Ammon's horn (tissue), 1 donor: ENCODE results near the gene SMAD1.

Source experiments
- DNase-seq: peaks from one replicate; pipeline ENCODE4 v3.0.0-alpha.2; 2016; ENCODE audit warnings: low spot score

Gene SMAD1

DNA sequence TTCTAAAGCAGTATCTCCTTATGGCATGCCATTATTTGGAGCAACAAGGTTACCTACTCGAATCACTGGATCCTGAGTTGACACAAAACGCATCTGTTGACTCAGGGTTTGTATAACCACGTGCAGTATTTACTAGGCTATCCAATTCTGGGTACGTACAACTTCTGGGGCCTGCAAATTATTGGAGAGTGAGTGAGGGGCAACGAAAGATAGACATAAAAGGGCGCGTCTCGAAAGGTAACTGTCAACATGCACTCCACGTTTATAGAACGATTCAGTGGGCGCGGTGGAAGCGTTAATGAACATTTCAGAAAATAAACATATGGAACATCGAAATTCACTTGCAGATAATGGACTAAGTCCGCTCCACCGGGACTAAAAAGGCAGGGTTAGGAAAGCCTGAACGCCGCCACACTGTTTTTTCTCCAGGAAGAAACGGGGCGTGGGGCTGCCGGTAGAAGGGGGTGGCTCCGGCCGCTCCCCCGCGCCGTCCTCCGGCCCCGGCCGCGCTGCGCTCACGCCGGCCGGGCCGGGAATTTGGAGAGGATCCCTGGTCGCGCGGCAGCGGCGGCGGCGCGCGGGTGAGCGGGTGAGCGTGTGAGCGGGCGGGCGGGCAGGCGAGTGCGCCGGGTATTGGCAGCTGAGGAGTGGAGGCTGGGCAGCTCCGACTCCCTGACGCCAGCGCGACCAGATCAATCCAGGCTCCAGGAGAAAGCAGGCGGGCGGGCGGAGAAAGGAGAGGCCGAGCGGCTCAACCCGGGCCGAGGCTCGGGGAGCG, at the start of gene SMAD1:
TSS of gene SMAD1 (plus strand) at position 690 of the 778 bp plus-strand sequence. CDS start 32,761 bp downstream, outside the sequence.
- DNase-seq = peak; percentile 87

DNA sequence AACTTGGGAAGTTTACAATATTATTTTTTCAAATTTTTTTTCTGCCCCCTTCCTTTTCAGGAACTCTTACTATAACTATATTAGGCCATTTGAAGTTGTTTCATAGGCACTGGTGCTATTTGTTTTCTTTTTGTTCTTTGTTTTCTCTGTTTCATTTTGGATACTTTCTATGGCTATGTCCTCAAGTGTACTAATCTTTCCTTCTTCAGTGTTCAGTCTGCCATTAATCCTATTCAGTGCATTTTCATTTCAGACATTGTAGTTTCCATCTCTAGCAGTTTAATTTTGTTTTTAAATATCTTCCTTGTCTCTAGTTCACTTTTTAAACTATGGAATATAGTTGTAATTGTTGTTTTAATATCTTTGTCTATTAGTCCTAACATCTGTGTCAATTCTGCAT, 48.0 kb upstream of the SMAD1 start:
- no peak for DNase-seq

DNA sequence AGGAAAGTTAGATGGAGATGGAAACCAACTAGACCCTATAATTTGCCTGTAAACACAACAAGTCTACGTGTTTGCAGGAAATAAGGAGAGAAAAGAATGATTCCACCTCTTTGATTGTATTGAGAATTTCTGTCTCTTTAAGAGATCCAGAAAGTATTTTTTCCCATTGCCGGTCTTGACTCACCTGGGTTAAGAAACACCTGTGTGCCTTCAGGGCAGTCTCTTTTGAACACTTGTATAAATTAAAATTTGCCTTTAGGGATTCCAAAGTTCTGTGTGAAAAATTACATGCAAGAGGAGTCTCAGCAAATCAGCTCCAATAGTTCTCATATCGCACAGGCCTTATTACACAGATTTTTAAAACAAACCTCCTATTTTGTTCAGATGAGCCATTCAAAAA, 46.0 kb upstream of the SMAD1 start:
- DNase-seq = no peak

DNA sequence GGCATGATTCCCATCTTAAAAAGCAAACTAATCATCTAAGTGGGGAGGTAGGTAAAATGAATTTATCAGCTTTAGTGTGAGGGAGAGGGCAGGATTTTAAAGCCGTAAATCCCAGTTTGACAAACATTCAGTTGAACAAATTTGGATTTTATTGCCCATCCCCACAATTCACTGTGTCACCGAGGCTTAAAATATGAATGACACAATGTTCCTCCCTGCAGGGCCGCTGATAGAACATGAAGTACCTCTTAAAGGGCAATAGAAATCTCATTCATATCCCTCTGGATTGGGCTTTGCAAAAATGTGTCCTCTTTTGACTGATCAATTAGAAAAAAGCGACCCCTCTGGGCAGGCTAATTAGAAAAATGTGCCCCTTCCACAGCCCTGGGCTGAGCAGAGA, 45.5 kb upstream of the SMAD1 start:
- DNase-seq = no peak

DNA sequence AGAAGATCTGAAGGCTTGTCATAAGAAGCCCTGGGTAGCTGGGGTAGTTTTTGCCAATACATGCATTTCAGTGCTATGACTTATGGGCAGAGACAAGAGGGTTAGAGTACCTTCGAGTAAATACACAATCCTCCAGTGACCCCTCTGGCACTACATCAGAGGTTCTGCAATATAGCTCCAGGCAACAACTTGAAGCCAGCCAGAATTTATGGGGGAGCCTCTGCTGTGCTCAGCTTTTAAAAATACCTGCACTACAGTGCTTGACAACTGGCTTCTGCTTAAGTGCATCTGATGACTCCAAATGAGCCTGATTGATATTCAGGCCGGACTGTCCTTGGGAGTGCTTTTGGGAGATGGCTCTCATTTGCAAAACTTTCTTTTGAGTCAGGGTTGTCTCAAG, 44.9 kb upstream of the SMAD1 start:
- no peak for DNase-seq

DNA sequence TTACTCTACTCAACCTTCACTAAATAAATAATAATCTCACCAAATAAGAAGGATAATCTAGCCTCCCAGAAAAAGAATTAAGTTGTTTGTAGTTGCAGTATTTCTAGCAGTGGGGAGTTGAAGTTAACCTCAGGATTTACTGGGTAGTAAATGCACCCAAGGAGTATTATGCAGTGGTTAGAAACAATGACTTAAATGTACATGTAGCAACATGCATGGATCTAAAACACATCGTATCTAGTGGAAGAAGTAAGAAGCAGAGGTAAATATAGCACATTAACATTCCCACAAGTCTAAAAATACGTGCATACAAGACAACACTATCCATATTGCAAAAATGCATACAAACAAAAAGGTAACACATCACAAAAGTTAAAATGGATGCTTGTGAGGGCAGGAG, 44.2 kb upstream of the SMAD1 start:
- no peak for DNase-seq

DNA sequence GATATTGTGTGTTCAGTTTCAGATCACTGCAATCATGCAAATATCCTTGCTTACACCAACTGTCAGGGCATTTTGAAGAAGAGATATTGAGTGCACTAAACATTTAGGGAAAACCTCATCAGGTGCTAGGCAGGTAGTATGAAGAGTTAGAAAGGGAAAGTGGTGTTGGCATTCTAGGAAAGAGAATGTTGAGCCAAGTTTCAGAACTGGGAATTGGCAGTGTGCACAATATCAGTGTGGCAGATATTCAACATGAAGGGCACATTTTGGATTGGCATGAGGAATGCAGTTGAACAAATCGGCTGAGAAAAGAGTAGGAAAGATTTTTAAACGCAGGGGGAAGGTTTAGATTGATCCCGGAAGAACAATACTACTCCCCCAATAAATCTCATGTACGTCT, 43.4 kb upstream of the SMAD1 start:
- DNase-seq = no peak

DNA sequence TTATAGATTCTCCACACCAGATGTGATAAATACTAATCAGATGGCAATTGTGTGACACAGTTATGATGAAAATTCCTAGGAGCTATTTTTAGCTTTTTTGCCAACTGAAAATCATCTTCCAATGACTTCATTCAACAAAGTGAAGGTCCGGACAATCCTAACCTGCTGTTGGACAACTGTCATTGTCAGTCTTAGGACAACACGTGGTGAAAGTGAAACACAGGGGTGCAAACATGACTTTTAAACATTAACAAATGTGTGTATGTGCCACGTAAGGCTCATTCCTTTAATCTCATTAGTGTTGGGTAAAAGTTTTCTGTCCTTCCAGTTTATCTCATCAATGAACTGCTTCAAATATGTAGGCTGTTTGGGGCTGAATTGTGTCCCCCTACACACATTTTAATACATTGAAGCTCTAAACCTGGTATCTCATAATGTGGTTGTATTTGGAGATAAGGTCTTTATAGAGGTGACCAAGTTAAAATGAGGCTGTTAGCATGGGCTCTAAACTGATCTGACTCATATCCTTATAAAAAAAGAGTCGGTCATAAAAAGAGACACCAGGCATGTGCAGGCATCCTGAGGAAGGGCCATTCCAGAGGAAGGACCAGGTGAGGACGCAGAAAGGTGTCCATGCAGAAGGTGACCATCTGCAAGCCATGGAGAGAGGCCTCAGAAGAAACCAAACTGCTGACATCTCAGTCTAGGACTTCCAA, 41.2 kb upstream of the SMAD1 start:
- no peak for DNase-seq

DNA sequence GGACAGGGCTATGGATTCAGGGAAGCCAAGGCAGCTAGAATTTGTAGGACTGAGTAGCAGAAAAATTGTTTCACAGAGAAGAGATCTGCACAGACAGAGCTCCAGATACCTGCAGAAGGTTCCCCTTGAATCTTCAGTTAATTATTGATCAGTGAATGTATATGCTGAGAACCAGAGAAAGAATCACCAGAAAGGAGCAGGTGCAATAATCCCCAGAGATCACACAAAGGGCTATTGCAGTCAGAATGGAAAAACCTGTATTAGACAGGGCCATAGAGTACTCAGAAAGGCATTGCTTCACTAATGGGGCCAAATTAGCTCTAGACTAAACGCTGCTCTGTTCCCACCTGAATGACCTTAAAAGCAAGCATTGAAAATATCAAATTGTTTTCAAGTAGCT, 35.5 kb upstream of the SMAD1 start:
- DNase-seq = no peak

DNA sequence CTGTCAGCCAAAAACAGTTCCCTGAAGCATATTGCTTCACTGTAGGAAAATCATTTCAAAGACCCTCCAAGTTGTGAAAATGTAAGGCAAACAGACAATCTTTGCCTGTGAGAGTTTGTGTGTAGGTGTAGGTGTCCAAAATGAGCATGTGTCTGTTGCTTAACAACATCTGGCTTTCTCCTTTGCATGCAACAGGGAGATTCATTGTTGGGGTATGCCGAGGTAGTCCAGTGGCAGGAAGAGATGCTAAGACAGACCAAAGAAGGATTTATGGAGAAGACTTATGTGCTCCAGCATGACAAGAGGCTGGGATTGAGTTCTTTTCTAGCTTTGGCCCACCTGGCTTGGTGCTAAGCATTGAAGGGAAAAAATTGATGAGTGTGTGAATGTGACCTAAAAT, 29.8 kb upstream of the SMAD1 start:
- DNase-seq = no peak

DNA sequence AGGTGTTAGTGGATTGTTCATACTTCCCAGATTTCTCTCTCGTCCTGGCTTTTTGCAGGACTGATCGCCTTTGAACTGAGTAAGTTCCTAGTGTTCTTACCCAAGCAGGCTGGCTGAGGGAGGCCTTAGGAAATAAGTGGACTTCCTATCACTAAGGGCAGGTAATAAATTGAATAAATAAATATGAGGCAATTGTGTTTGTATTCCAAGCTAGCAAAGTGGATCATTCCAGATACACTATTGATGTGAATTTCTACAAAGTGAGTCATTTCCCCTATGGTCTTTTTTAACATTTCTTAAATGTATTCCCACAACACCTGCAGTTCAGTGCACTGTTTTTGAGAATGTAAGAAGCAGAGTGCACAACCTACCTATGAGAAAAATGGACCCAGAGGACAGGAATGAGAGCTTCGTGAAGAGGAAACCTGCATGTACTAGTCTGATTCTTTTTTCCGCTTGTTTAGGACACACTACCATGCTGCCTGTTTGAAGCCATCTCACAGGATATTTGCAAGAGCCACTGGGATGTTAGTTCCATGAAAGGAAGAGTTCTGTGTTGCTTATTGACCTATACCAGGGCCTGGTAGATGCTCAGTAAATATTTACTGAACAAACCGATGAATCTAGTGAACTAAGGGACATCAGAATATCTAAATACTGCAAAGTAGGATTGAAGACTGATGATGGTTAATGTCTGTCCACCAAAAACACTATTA, 29.0 kb upstream of the SMAD1 start:
- DNase-seq = no peak

DNA sequence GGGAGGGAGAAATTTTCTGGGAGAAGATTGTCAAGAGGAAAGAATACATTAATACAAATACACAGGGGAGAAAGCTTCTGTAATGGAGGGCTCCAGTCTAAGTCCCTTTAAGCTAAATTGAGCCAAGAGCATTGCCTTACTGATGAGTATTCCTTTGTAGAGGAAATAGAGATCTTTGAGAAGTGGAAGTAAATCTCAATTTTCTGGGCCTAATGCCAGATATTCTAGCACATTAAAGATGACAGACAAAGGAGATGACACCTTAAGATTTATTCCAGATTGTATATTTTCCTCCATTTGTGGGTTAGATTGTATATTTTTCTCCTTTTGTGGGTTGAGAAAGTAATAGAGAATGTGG, 28.5 kb upstream of the SMAD1 start:
- DNase-seq = no peak

DNA sequence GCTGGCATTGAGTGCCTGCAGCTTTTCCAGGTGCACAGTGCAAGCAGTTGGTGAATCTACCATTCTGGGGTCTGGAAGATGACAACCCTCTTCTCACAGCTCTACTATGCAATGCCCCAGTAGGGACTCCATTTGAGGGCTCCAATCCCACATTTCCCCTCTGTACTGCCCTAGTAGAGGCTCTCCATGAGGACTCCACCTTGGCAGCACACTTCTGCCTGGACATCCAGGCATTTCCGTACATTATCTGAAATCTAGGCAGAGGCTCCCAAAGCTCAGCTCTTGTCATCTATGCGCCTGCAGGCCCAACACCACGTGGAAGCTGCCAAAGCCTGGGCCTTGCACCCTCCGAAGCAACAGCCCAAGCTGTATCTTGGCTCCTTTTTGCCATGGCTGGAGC, 8.4 kb upstream of the SMAD1 start:
- no peak for DNase-seq

DNA sequence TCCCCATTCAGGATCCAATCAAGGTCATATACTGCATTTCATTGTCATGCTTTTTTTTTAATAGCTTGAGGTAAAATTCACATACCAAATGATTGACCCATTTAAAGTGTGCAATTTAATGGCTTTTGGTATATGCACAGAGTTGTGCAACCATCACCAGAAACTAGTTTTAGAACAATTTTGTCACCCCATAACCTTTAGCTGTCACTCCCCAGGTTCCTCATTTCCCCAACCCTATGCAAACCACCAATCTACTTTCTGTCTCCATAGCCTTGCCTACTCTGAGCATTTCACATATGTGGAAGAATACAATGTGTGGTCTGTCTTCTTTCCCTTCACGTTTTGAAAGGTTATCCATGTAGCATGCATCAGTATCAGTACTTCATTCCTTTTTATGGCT, 1.4 kb upstream of the SMAD1 start:
- no peak for DNase-seq

DNA sequence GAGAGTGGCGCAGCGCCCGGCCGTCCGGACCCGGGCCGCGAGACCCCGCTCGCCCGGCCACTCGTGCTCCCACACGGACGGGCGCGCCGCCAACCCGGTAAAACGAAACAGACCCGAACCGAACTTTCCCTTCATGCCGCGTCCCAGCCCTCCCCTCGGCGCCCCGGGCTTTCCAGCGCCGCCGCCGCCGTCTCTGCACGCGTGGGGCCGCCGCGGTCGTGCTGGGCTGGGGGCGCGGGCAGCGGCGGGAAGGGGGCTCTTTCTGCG, 222 bp downstream of the SMAD1 start:
- DNase-seq = no peak

DNA sequence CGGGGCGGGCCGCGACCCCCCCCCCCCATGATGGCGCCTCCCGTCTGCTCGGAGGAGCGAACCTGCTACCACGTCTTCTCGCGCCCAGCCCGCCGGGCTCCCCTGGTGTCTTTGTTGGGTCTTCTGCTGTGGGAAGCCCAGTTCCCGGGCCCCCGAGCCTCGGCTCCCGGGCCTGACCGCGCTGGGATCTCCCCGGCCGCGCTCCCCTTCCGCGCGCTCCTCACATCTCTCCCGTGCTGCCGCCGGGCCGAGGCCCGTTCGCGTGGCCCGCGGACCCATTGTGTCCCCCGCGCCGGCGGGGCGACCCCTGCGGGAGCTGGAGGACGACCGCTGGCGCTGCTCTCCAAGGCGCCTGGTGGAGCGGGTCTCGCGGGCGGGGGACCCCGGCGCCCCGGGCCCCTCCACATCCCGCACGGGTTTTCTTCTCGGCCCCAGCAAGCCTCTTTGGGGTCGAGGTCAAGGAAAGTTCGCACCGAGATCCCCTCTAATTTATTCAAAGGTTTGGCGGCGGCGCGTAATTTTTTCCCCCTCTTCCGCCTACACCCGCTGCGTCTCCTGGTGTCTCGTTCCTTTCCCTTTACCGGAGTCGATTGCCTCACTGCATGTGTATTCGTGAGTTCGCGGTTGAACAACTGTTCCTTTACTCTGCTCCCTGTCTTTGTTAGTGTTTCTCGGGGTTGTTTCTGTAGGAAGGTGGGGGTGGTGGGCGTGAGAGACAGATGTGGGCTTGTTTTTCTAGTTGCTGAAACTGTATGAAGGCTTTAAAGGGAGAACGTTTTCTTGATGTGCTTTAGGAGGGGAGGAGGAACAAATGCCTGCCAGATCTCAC, 770 bp downstream of the SMAD1 start:
- DNase-seq = peak; percentile 58

DNA sequence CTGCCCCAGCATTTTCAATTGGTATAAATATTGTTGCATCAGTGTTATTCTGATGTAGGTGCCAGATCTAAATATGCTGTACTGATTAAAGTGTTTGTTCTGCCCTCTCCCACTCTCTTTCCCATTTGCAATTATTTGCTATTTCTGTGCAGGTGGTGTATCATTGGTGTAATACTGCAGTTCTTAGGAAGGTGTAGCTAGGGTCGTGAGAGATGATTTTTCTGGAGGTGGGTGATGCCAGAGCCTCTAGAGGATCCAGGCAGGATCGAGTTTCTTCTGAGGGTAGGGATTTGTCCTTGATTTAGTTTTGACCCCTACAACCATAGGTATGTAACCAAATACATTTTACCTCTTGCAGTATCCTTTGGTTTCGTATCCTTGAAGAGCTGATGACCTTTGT, 1.9 kb downstream of the SMAD1 start:
- no peak for DNase-seq

DNA sequence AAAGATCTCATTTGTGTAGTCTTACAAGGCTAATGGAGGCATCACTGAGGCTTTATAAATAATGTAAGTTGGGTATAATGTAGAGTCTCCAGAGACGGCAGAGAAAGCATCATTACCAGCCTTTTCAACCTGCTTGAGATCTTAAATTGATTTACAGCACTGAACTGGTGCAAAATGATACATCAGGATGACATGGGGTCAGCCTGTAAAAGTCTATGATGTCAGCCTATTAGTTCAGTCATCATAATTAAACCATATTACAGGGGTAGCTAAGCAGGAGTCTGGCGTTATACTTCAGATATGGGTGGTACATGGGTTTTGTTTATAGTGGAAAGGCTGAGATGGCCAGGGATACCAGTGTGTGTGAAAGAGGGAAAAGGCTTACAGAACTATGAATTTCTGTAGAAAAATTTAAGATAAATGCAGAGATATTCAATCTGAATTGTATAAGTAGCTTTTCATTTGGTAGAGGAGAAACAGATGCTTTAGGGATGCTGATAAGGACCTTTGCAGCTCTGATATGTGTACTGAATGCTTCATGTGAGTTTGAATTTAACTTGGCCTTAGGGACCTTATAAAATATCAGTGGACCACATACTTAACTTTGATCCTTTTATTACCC, 2.7 kb downstream of the SMAD1 start:
- no peak for DNase-seq

DNA sequence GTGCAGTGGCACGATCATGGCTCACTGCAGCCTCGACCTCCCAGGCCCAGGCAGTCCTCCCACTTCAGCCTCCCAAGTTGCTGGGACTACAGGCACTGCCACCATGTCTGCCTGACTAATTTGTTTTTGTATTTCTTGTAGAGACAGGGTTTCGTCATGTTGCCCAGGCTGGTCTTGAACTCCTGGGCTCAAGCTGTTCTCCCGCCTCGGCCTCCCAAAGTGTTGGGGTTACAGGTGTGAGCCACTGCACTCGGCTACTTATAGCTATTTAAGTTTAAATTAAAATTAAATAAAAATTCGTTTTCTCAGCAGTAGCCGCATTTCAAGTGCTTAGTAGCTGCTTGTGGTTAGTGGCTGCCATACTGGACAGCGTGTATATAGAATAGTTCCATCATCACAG, 3.5 kb downstream of the SMAD1 start:
- no peak for DNase-seq

DNA sequence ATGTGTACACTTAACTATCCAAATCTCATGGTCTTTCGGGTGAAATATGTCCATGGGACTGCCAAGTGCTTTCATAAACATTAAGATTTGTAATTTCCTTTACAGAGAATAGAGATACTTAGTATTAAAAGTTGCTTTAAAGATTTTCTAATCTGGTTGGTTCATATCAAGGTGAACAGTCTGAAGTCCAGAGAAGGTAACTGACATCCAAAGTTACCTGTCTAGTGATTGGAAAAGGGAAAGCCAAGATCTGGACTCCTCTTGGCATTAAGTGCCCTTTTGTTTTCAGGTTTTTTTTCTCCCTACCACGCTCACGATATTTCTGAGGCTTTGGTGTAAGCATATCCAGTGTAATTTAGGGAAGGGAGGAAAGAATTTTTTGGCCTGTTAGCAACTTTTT, 5.0 kb downstream of the SMAD1 start:
- no peak for DNase-seq

DNA sequence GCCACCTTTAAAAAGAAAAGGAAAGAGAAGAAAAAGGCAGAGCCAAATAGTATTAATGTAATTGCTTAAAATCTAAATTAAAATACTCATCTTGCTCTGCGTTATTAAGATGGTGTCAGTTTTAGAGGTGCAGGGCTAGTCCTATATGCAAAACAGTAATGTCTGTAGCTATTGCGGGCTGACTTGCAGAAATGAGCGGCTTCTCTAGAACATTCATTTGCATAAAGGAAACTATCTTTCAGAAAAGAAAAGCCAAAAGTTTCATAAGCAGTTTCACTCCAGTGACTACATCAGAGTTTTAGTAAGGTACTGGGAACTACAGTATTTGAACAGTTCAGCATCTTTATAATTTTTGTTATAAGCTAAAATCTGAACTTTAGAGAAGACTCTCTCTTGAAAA, 6.0 kb downstream of the SMAD1 start:
- DNase-seq = no peak

DNA sequence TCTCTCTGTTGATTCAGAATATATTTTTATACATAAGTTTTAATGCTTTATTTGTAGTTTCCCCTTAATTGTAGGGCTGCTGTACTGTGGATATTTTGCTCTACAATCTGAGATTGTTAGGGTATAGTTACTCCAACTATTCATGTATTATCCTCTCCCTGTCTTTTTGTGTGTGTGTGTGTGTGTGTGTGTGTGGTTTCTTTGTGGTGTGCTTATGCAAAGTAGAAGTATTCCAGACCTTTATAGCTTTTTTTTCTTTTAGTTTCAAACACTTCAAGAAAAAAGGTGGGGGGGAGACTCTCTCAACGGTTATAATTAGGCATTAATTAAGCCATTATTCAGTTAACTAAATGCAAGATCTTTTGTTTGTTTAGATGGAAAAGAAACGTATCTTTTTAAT, 6.7 kb downstream of the SMAD1 start:
- DNase-seq = no peak
